GM12872 (cell line): ENCODE results near the gene RPN1.

Source experiments
- CTCF ChIP-seq: IDR thresholded peaks from 3 replicates; pipeline ENCODE4 v1.5.1; 2011; ENCODE audit warnings: low read depth, mild to moderate bottlenecking, low read length, moderate library complexity; ENCODE audit not compliant: insufficient read depth

Gene RPN1

GRCh38 chr3:128576290-128576689 lies 74.3 kb downstream of the RPN1 start:
- TF ChIP-seq CTCF, result no peak

- TF ChIP-seq CTCF, result no peak
Observed at GRCh38 chr3:128575777-128576176, 74.8 kb downstream of the RPN1 start.

GRCh38 chr3:128573707-128574162 lies 76.9 kb downstream of the RPN1 start:
- no peak for TF ChIP-seq CTCF

- TF ChIP-seq CTCF, result no peak
Observed at GRCh38 chr3:128573160-128573559, 77.5 kb downstream of the RPN1 start.

- TF ChIP-seq CTCF, result peak; percentile 42; the same call in 2 of the 3 replicates
Observed at GRCh38 chr3:128572644-128573105, 77.9 kb downstream of the RPN1 start.

- TF ChIP-seq CTCF, result no peak
Observed at GRCh38 chr3:128572013-128572412, 78.6 kb downstream of the RPN1 start.
